ENCODE data around the gene SMIM22. TPM values are rescaled to one million over a fixed set of nuclear protein-coding genes. Genes with fewer than 3 reads are reported as not detected.

The SMIM22 gene
- total RNA-seq, 1 donor from 2014 or later = not detected

DNA sequence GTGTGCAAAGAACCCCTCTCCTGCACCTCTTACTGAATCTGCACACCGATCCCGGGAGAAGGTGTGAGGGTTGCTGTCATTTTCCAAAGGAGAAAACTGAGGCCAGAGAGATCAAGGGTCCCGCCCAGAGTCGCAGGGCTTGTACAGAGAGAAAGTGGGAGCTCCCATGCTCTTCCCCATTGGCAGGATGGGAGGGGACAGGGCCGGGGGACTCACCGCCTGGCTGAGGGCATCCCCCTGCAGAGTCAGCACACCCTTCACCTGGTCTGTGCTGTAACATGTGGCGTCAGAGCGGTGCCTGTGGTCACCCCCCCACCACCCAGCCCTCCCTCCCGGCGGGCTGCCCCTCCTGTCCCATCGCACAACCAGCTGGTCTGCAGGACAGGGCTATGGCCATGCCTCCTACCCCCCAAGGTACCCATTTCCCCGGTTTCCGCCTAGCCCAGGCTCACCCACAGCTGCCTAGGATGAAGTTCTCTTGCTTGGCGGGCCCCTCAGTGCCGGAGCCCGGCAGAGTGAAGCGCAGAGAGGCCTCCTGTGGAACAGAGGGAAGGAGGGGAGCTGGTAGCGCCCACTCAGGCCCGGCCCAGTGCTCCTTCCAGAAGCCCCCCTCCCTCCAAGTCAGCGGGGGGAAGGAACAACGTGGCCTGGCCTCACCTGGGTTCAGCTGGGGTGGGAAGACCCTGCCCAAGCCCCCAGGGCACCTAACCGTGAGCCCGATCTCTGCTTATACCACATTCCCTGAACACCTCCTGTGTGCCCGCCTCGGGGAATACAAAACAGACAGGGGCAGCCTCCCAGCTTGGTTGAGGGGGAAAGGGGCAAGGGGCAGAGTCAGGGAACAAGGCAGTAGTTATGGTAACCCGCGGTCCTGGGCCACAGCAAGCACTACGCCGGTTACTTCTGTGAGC is 6.1 kb downstream of the SMIM22 start:
- H3K27ac ChIP-seq (ENCODE audit: low read depth, low read length) = no peak overlapping the region
- H3K9me3 Mint-ChIP-seq (ENCODE audit: unreplicated experiment) = no peaks in the 10 kb centered on the region
- no peaks in the 10 kb centered on the region for H3K9me3 ChIP-seq (ENCODE audit: insufficient read depth, low read depth, low read length)
- peak overlapping the region; percentile 85 for H3K4me3 Mint-ChIP-seq (ENCODE audit: unreplicated experiment)
- H3K36me3 Mint-ChIP-seq (ENCODE audit: low read depth, unreplicated experiment) = peaks cover 10% of the 10 kb centered on the region
- FAIRE-seq = no peak
- peak overlapping the region; percentile 76 for H3K9ac ChIP-seq (ENCODE audit: low read length)
- H3K4me1 ChIP-seq (ENCODE audit: insufficient read depth, low read length) = peaks cover 10% of the 10 kb centered on the region
- peaks cover 6% of the 10 kb centered on the region for H3K36me3 ChIP-seq (ENCODE audit: insufficient read depth, low read length)
- peak overlapping the region; percentile 71 for H3K4me3 ChIP-seq (ENCODE audit: insufficient read depth, low read depth, low read length)
- no peak for DNase-seq (ENCODE audit: low read depth)
- no peaks in the 10 kb centered on the region for H3K27me3 Mint-ChIP-seq (ENCODE audit: low read depth, unreplicated experiment)
- no peaks in the 10 kb centered on the region for H3K79me2 ChIP-seq (ENCODE audit: insufficient read depth, low read length)
- peak overlapping the region; percentile 34 for H3K27ac Mint-ChIP-seq (ENCODE audit: unreplicated experiment)
- TF ChIP-seq EZH2 (IDR thresholded peaks at IDR 0.05; ENCODE audit: insufficient read depth, low read length) (no peak), CTCF (IDR thresholded peaks at IDR 0.05; ENCODE audit: insufficient read depth, low read depth, low read length) (no peak)
- H3K27me3 ChIP-seq (ENCODE audit: insufficient read depth, low read length) = no peaks in the 10 kb centered on the region
- peak overlapping the region; percentile 96 for H3K4me2 ChIP-seq (ENCODE audit: low read length)
- peaks cover 16% of the 10 kb centered on the region for H4K20me1 ChIP-seq (ENCODE audit: insufficient read depth, low read length)
- H2AFZ ChIP-seq (ENCODE audit: low read depth, low read length) = peak overlapping the region; percentile 86
- H3K4me1 Mint-ChIP-seq (ENCODE audit: low read depth, unreplicated experiment) = peaks cover 17% of the 10 kb centered on the region

- H3K4me2 ChIP-seq (ENCODE audit: low read length) = peak within 1 kb of the TSS; percentile 96
- no peaks in the 10 kb centered on the region for H3K79me2 ChIP-seq (ENCODE audit: insufficient read depth, low read length)
- Mint-ChIP-seq H3K4me3 (ENCODE audit: unreplicated experiment) (peak within 1 kb of the TSS; percentile 89), H3K9me3 (ENCODE audit: unreplicated experiment) (no peaks in the 10 kb centered on the region), H3K4me1 (ENCODE audit: low read depth, unreplicated experiment) (peaks cover 17% of the 10 kb centered on the region), H3K27me3 (ENCODE audit: low read depth, unreplicated experiment) (no peaks in the 10 kb centered on the region), H3K36me3 (ENCODE audit: low read depth, unreplicated experiment) (peaks cover 10% of the 10 kb centered on the region), H3K27ac (ENCODE audit: unreplicated experiment) (peak within 1 kb of the TSS; percentile 91)
- peak within 1 kb of the TSS; percentile 71 for H3K4me3 ChIP-seq (ENCODE audit: insufficient read depth, low read depth, low read length)
- DNase-seq (ENCODE audit: low read depth) (peak; percentile 36), FAIRE-seq (no peak)
- H3K4me1 ChIP-seq (ENCODE audit: insufficient read depth, low read length) = peaks cover 10% of the 10 kb centered on the region
- no peak for TF ChIP-seq CTCF (IDR thresholded peaks at IDR 0.05; ENCODE audit: insufficient read depth, low read depth, low read length)
- no peak for TF ChIP-seq EZH2 (IDR thresholded peaks at IDR 0.05; ENCODE audit: insufficient read depth, low read length)
- H3K27ac ChIP-seq (ENCODE audit: low read depth, low read length) = peak within 1 kb of the TSS; percentile 66
- H2AFZ ChIP-seq (ENCODE audit: low read depth, low read length) = peak within 1 kb of the TSS; percentile 86
- peak within 1 kb of the TSS; percentile 76 for H3K9ac ChIP-seq (ENCODE audit: low read length)
- peaks cover 6% of the 10 kb centered on the region for H3K36me3 ChIP-seq (ENCODE audit: insufficient read depth, low read length)
- H3K27me3 ChIP-seq (ENCODE audit: insufficient read depth, low read length) = no peaks in the 10 kb centered on the region
- peaks cover 16% of the 10 kb centered on the region for H4K20me1 ChIP-seq (ENCODE audit: insufficient read depth, low read length)
- no peaks in the 10 kb centered on the region for H3K9me3 ChIP-seq (ENCODE audit: insufficient read depth, low read depth, low read length)
These were observed 6.9 kb downstream of the SMIM22 start, which contains the start of gene ROGDI for GRCh38 chr16:4801962-4802658. TSS of gene ROGDI (minus strand) at chr16:4802633. CDS start at chr16:4802571, 62 bp downstream.
